Erythroblast (primary cell): ENCODE data around the gene ALLC.
"Not testable (repeated sequence)": the region's sequence is repeated elsewhere in the genome, so short reads cannot be mapped to it uniquely, and the experiment has no call there.

Experiments used
- DNase-seq, 2 experiments: peaks; one replicate each; lab custom pipeline; 2025; lab: John Stamatoyannopoulos, UW
- GATA1 ChIP-seq: IDR thresholded peaks from 2 replicates; pipeline ENCODE4 v1.6.1; 2011; ENCODE audit warnings: low read depth, mild to moderate bottlenecking, control low read depth, low read length, moderate library complexity
- POLR2A ChIP-seq: IDR thresholded peaks from 2 replicates; pipeline ENCODE4 v1.6.1; 2011; ENCODE audit warnings: mild to moderate bottlenecking, low read length

ALLC gene

DNA sequence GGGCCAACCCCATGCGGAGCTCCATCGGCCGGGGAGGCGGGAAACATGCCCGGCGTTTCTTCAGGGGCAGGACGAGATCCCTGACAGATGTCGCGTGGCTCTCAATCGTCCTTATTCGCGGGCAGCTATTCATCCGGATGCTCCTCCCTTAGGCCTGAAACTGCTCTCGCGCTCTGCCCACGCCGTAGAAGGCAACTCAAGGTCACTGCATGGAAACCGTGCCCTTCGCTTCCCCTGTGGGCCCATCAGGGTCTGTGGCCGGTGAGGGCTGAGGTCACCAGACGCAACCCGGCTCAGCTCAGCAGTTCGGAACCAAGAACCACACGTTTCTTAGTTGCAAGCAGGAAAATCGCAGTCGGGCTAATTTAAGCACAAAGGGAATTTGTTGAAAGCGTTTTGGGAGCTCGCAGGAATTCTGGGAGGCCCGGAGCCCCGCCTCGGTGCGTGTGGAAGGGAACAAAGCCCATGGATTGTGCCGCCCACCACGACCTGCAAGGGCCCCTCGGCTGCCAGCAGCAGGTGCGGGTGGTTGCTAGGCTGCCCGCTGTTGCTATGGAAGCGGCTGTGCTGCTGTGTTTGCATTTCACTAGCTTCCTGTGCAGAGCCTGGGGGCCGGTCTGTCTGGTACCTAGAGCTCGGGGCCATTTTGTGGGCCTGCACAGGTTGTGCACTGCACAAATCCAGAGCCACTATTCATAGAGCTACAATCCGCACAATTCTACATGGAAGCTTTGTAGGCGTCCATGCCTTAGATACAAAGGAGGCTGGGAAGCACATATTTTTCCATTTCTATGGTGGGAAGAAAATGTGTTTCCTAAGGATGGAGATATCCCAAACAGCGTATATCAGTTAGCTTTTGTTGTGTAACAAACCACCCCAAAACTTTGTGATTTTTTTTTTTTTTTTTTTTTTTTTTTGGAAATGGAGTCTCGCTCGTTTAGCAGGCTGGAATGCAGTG, 6.0 kb upstream of the ALLC start:
- peak in 1 of 2 experiments; percentile 19 for DNase-seq
- TF ChIP-seq POLR2A = no peak
- no peak for TF ChIP-seq GATA1

DNA sequence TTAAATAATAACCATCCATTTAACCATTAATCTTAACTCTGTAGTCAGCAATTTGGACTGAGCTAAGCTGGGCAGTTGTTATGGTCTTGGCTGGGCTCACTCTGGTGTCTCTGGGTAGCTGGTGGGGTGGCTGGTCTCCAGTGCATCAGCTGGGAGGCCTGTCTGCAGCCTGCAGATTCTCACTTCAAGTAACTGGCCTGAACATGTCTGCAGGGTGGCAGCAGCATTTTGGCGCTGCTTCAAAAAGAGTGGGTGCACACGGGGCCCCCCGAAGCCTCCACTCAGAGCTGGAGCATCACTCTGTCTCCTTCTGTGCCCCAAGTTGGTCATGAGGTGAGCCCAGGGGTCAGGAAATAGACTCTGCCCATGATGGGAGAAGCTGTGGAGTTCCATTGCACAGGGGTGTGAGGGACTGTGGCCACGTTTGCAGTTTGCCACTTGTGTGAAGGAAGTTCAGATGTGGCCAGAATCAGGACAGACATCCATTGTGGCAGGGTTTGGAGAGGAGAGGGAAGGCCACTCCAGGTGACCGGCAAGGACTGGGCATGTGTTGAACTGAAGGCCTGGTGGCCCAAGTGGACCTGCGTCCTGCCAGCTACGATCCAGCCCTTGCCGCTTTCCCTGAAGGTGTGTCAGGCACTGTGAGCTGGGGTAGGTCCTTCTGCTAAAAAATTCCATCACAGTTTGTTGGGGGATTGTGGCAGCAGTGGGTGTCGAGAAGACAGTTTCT, 4.9 kb upstream of the ALLC start:
- DNase-seq = no peak
- no peak for TF ChIP-seq GATA1
- no peak for TF ChIP-seq POLR2A

DNA sequence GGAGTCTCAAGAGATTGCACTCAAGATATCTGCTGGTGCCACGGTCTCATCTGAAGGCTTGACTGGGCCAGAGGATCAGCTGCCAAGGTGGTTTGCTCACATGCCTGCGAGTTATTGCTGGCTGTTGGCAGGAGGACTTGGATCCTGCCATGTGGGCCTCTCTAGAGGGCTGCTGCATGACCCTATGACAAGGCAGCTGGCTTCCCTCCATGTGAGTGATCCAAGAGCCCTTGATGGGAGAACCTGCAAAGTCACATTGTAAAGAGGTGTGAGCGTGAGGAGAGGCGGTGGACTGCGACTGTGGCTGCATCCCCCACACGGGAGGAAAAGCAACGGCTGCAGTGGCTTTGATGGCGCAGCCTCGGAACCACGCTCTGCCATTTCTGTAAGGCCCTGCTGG, 4.0 kb upstream of the ALLC start:
- no peak for TF ChIP-seq POLR2A
- no peak for TF ChIP-seq GATA1
- no peak for DNase-seq

DNA sequence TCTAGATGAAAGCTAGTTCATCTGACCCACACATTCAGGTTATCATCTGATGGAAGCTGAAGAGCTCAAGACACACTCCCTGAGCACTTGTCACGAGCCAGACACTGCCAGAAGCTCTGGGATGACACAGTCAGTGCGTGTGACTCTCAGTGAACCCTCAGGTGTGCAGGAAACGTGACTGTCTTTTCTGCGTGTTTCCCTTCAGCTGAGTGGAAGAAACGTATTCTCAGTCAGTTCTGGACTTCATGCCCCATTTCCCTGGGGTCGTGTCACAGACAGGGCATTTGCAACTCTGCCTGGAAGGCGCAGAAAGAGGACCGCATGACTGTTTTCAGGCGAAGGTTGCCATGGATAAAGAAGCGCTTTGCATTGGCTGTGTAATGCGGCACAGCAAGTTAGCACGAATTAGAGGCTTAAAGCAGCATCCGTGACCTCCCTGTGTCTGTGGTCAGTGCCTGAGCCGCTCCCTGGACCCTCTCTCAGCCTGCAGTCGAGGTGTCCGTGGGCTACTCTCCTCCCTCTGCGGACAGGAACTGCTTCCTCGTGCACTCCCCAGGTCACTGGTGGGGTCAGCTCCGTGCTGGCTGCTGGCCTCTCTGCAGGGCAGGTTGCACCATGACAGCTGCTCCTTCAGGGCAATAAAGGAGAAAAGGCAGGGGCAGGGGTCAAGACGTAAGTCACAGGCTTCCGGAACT, 3.3 kb upstream of the ALLC start:
- TF ChIP-seq POLR2A = no peak
- TF ChIP-seq GATA1 = no peak

DNA sequence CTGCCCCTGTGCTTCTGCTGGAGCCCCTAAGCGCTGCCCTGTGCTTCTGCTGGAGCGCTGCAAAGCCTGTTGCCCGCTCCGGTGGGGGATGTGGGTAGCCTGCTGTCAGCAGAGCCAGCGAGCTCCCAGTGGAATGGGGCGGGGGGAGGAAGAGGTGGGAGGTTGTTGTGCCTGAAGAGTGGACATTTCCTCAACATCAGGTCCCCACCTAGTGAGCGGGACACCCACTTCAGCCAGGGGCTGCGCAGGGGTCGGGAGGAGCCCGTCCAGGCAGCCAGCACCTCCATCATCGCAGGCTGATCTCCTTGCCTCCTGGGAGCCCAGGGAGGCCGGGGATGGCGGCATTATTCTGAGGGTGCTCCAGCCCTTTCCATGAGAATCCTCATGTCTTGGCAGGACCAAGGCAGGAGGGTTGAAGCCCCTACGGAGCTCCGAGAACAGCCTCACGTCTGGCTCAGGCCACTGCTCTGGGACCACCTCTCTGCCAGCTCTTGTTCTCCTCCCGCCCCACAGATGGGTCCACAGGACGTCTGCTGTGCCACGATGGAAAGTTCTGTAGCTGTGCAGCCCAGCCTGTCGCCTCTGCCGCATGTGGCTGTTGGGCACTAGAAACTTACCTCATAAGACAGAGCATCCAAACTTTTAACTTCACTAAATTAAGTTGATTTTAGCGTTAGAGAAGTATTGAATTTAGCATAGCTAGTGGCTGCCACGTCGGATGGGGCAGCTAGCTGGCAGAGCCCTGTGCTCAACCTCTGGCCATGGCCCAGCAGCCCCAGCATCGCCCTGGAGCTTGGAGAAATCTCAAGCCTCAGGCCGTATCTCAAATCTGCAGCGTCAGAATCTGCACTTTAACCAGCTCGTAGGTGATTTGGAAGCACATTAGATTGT, 1.9 kb upstream of the ALLC start:
- DNase-seq = no peak
- TF ChIP-seq POLR2A = no peak
- no peak for TF ChIP-seq GATA1

More for the DNA sequence above, 3.3 kb upstream of the ALLC start:
- DNase-seq = no peak

DNA sequence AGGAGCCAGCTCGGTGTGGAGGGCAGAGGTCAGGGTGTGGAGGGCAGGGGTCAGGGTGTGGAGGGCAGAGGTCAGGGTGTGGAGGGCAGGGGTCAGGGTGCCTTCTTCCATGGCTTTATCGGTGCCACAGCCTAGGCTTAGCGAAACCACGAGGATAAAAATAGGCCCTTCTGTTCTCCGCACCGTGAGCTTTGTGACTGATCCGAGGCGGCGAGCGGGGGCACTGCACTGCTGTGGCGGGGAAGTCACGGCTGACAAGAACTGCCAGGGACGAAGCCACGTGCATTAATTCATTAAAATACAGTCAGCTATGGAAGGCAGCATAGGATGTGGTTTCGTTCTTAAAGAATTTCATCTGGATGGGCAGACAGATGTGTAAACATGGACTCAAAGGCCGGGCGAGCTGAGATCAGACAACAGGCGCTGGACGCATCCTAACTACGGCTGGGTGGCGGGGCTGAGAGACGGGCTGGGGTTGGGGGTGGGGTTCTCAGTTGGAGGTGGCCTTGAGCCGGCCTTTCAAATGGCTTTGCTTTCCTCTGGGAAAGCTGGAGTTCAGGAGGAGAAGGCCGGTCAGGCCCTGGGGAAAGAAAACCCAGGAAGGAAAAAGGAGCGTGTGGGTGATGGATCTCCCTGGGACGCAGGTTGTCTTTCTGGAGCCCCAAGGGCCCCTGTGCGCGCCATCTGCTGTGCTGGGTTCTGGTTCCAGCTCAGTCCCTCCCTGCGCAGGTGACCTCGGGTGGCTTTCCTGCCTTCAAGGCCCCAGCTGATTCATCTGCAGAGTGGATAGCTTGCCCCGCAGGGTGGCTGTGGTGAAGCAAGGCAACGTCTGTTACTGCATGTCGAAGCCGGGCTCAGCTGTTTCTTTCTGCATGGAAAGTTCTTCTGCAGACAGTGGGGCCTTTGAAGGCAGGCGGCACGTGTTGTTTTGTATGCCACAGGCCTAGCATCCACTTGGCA, 958 bp upstream of the ALLC start:
- TF ChIP-seq POLR2A (no peak), GATA1 (no peak)
- DNase-seq = no peak

DNA sequence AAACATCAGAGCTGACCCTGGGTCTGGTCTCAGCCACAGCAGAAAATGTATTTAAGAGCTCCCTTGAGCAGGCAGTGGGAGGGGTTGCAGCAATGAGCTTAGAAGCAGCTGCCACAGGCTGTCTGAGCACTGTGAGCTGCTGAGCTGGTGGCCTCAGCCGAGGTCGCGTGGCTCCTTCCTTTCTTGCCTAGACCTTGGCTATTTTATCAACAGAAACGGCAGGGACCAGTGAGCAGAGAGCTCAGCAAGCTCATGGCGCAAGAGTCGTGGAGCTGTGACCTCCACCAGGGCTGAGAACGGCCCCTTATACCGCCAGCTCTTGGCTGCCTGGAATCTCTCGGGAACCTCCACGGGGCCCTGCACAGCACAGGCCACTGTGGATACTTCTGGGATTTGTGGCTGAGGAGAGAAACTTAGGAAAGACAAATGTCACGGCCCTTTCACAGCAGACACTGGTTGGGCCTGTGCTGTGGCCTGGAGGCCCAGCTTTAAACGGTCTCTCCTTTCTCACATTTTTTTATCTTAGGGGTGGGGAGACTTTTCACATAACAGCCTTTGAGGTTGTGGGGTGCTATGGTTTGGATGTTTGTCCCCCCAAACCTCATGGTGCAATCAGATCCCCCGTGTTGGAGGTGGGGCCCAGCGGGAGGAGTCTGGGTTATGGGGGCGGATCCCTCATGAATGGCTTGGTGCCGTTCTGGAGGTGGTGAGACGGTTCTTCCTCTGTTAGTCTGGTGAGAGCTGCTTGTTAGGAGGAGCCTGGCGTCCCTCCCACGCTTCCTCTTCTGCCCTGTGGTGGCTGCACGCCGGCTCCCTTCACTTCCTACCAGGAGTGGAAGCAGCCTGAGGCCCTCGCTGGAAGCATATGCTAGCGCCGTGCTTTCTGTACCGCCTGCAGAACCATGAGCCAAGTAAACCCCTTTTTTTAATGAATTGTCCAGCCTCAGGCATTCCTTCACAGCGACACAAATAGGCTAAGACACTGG, 1.7 kb downstream of the ALLC start:
- TF ChIP-seq GATA1 (no peak), POLR2A (no peak)
- DNase-seq = no peak

DNA sequence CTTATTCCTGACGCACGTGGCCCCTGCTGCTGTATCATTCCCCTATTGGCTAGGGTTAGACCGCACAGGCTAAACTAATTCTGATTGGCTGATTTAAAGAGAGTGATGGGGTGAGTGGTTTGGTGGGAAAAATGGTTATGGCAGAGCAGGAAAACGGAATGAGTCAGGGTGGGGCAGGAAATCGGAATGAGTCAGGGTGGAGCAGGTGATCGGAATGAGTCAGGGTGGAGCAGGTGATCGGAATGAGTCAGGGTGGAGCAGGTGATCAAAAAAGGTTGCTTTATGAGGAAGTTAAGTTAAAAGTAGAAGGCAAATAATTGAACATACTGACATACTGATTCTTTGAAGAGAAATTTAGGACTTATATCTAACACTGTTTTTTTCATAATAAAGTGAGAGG, 2.6 kb downstream of the ALLC start:
- DNase-seq = not testable (repeated sequence)

DNA sequence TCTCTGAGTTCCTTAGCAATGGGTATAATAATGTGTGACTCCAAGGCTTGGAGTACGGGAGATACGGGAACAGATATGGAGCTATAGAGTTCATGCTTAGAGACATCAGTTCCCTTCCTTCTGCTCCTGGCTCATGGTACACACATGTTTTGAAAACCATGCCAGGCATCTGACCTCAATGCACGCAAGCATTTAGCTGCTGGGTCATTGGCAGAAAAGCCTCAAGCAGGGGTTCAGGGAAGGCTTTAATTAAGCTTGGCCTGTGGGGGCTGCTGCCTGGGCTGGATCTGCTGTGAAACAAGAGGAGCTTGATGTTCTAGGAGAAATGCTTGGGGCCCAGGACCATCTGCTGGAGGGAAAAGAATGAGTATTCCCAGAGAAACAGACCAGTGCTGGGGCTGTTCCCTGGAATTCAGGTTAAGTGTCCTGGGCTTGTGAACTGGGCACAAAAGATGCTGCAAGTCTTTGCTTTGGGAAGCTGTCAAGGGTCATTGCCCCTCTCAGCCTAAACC, 3.2 kb downstream of the ALLC start:
- TF ChIP-seq POLR2A (no peak), GATA1 (no peak)
- no peak for DNase-seq

DNA sequence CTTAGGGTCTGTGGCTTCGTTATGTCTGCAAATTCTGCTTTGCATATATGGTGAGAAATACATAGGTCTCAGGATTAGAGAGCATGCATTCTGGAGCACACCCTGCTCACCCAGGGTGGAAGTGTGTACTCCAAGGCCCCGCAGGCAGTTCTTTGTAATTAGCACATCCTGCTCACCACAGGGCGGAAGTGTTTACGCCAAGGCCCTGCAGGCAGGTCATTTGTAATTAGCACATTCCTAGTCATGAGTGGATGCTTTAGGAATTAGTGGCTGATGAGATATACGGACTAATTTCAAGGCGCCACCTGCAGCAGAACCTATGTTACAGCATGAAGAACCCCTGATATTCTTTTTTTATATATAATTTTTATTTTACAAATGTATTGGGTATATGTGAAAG, 4.2 kb downstream of the ALLC start:
- DNase-seq = no peak
- no peak for TF ChIP-seq GATA1
- TF ChIP-seq POLR2A = no peak

DNA sequence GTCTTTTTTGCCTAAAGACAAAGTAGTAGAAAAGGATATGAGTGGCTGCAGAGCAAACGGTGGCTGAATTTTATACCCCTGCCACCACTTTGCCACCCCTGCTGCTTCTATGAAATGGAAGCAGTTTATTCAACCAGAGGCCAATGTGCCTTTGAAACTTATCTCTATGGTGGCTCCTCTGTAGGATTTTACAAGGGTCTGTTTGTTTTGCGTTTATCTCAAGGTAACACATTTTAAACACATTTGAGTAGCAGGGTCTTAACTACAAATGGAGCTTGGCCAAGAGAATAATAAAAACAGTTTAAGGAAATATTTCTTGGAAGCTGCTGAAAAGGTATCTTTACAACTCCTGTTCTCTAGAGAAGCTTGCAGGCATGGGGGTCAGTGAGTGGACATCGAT, 6.1 kb downstream of the ALLC start:
- TF ChIP-seq POLR2A = no peak
- TF ChIP-seq GATA1 = no peak
- no peak for DNase-seq

DNA sequence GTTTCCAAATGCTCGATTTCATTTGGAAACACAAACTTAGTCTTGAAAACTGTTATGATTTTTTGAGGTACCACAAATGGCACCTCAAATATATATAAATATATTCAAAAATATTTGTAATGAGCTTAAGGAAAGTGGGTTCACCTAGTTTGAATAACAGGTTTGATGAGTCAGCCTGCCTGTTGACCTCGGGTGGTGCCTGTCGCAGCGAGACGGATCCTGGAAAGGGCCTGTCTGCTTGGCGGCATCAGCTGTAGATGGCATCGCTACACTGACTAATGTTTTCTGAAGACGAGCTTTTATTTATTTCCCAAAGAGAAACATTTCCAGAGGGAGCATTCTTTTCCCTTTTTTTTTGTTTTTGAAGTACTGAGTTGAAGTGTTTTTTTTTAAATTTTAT, 6.9 kb downstream of the ALLC start:
- DNase-seq = no peak
- no peak for TF ChIP-seq GATA1
- TF ChIP-seq POLR2A = no peak
